M059J (cell line): ENCODE measurements around the gene CDC40. TPM values are rescaled to one million over a fixed set of nuclear protein-coding genes. Genes with fewer than 3 reads are reported as not detected.
A peak's percentile ranks its signal among the peaks of the same experiment; 100 is the strongest.
"Not testable (repeated sequence)": the region's sequence is repeated elsewhere in the genome, so short reads cannot be mapped to it uniquely, and the experiment has no call there.

Experiments
- DNase-seq: peaks from one replicate; pipeline ENCODE4 v3.0.0-alpha.2; 2012; ENCODE audit warnings: low read depth
- total RNA-seq: library from RNA; depleted of rRNA; stranded (reverse); fragments of >200 nt; shearing (Covaris generic); gene quantifications from 2 replicates; pipeline ENCODE4 v1.2.3, GENCODE V29; 2014

CDC40 gene
- total RNA-seq, 1 experiment from 2014 or later, result 27.9 TPM

DNA sequence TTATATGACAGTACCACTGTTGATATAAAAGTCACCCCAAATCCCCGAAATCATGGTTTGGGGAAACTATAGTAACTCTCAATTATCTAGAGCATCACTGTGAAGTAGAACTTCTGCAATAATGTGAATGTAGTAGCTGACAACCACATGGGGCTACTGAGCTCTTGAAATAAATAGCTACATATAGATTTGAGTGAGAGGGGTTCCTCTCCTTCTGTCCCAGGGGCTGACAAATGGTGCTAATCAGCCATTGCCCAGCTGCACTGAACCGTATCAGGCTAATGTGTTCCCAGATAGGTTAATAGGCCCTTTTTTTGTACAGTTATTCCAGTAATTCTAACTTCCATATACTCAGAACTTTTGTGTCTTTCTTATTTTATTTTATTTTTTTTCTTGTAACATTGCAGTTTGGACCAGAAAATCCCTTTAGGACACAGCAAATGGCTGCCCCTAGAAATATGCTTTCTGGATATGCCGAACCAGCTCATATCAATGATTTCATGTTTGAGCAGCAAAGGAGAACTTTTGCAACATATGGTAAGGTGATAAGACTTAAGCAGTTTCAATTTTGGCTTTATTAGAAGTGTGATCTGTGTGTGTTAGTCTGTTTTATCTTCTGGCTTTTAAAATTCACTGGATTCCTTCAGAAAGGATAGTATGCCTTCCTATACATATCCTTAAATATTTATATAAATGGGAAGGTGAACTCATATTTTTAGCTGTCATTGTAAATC is 21.1 kb downstream of the CDC40 start:
- no peak for DNase-seq

DNA sequence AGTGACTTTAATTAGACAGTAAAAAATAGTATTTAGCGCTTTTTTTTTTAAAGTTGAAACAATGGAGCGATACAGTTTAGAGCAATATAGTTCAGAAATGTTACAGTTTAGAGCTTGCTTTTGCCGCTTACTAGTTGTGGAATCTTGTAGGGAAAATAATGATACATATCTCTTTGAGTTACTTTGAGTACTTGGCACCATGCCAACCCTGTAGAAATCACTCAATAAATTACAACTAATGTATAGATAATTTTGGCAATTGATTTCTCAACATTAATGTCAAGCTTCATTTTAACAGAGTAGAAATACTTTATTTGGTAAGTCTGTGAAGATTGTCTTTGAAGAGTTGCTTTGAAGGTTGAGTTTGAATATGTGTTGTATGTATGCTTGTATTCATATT is 27.4 kb downstream of the CDC40 start:
- DNase-seq, result no peak

DNA sequence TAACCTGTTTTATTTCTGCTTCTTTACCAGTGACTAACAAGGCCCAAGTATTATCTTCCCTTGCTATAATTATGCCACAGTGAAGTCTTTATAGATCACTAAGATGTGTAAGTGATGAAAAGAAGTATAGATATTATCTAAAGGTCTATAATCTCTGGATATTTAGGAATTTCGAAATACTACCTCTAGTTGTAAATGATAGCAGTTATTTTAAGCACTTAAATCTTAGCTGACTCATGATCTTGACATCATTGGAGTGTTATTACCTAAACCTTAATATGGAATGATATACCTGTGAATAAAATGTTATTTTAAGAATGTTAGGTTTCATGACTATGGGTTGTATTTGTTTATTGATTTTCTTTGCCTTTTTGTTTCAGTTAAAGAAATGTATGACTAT is 31.5 kb downstream of the CDC40 start:
- DNase-seq, result no peak

DNA sequence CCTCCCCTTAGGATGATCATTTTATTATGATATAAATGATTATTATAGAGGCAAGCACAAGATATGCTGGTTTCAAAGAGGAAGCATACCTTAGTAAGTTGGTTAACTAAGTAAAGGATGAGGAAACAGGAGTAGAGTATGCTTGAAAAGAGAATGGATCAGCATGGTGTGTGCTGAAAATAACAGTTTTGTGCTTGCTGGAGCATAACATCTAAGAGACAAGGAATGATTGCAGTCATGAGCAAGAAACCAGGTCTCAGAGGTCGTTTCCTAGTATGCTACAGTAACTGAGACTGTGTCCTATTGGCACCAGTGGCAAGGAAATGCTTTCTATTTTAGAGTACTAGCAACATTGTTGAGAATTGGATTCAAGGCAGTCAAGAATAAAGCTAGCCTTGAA is 34.1 kb downstream of the CDC40 start:
- no peak for DNase-seq

DNA sequence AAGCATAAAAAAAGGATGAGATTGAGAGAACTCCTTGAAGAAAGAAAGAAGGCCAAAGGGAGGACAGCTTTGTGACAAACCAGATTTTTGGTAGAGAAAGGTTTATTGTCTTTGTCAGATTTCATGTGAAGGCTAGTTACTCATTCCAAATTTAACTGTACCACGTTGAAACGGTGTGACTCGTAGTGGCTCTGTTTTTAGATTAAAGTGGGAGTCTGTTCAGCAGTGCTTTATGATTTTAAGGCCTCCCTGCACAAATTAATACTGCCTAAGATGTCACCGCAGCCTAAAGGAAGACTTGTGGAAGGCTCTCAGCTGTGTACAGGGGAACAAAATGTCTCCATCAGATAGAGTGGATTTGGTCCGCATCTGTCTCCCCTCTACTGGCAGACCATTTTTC is 35.9 kb downstream of the CDC40 start:
- no peak for DNase-seq

DNA sequence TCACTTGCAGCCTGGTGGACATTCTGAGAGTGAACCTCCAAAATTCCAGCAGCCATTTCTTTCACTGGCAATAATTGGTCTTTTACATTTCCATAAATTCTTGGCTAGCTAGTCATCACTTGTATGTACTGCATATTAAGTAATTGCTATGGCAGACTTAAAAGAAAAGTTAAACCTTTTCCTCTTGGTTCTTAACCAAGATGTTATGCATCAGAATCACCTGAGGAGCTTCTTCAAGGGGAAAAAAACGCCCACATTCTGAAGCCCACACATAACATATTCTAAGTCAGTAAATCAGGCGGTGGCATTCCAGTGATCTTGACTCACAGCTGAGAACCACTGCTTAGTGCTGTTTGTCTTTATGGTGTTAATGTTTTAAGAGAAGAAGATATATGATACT is 37.0 kb downstream of the CDC40 start:
- peak; percentile 45 for DNase-seq

DNA sequence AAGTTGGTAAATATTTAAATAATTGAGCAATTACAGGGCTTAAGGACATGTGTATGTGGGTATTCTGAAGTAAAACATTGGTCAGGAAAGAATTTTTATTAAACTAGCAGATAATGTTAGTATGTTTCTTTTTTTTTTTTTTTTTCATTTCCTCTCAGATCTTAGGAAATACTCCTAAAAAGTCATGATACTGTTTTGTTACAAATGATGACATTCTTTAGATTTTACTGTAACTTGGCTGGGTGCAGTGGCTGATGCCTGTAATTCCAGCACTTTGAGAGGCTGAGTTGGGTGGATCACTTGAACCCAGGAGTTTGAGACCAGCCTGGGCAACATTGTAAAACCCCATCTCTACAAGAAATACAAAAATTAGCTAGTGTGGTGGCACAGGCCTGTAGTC is 41.5 kb downstream of the CDC40 start:
- DNase-seq, result no peak

DNA sequence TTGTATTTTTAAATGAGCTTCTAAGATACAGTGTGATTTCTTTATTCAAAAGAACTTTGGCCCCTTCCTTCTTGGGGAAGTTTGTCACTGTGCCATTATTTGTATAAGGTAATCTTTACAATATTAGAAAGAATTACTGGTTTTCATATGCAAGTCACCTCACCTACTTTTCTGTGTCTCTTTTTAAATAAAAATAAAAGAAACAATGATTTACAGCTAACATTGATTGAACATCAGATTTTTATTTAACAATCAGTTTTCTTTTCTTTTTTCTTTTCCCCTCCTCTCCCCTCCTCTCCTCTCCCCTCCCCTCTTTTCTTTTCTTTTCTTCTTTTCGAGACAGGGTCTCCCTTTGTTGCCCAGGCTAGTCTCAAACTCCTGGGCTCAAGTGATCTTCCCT is 46.0 kb downstream of the CDC40 start:
- DNase-seq, result no peak

DNA sequence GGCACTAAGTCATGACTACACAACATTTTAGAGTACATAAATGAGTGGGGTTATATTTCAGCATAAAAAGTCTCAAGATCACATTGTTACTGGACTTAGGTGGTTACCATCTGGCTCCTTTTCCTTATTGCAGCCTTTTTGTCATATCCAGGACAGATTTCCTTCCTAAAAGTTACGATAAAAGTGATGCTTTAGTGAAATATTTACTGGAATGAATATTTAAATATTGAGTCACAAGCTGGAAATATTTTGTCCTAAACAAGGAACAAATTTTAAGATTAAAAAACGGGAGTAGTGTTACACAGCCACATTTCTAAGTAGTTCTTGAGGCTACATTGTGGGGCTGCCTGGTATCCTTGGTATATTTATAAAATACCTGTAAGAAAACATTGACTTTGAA is 52.2 kb downstream of the CDC40 start:
- peak; percentile 40 for DNase-seq

DNA sequence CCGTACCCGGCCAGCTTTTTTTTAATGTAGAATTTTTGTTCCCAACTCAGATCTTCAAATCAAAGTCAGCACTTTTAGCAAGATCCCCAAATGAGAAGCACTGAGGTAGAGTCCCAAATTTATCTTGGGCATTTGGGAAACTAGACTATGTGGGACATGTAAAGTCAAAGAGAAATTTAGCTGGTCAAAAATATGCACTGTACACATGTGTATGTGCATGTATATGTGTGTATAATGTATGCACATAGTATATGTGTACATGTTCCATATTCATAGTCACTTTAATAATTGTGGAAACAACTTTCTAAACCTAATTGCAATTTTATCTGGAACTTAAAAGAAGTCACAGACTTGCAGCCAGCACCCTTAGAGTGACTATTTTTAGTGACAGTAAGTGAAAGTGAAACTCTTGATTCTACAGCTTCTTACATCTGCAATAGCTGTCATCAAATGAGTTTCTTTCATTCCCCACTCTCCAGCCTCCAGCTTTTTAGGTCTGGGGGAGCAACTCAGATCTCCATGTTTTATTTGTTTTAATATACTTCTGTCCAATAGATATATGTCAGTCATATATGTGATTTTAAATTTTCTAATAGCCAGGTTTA is 53.6 kb downstream of the CDC40 start:
- peak; percentile 46 for DNase-seq

DNA sequence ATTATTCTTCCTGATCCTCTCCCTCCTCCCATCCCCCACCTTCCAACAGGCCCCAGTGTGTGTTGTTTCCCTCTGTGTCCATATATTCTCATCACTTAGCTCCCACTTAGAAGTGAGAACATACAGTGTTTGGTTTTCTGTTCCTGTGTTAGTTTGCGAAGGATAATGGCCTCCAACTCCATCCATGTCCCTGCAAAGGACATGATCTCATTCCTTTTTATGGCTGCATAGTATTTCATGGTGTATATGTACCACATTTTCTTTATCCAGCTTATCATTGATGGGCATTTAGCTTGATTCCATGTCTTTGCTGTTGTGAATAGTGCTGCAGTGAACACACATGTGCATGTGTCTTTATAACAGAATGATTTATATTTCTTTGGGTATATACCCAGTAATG is 55.8 kb downstream of the CDC40 start:
- not testable (repeated sequence) for DNase-seq

DNA sequence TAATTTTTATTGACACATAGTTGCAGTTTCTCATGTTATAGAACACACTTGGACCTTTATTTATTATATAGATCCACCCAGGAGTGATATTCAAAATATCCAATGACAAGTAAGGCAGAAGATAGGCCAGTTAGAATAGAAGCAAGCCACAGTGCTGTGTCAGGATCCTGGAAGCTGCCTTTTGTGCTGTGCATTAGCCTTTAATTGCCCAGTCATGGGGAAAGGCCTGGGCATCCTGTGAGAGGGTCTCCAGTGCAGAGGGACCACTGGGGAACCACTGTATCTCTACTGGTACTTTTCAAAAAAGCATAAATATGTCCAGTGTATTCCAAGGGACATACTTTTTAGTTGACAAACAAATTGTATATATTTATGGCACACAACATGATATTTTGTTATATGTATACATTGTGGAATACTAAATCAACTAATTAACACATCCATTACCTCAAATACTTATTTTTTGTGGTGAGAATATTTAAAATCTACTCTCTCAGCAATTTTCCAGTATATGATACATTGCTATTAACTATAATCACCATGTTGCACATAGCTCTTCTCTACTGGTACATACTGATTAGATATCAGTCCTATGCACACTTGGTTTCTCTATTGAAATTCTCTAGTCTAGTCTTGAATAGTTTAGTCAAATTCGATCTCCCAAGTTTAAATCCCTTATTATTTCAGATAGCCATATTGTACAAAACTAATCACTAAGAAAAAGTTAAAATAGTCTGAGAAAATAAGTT is 59.5 kb downstream of the CDC40 start:
- DNase-seq, result no peak

DNA sequence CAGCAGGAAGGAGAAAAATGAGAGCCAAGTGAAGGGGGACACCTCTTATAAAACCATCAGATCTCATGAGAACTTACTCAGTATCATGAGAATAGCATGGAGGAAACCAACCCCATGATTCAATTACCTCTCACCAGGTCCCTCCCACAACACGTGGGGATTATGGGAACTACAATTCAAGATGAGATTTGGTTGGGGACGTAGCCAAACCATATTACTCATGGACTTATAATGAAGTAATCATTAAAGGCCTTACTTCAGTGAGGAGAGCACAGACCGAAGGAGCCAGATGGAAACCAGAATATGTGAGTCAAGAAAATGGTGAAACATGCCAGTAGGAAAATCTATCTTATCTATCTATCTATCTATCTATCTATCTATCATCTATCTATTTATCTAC is 64.4 kb downstream of the CDC40 start:
- DNase-seq, result peak; percentile 12

DNA sequence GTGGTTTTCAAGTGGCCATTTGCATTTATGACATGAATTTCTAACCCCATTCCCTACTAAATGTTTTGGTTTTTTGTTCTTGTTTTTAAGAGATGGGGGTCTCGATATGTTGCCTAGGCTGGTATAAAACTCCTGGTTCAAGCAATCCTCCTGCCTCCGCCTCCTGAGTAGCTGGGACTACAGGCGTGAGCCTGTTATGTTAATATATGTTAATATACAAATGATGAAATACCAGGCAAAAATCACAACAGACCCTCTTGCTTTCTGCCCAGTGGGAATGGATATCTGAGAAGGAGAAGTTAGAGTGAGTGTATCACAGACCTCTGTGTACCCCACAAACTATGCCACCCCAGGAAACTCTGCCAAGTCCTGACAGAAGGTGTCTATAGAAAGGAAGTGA is 66.2 kb downstream of the CDC40 start:
- DNase-seq, result no peak

DNA sequence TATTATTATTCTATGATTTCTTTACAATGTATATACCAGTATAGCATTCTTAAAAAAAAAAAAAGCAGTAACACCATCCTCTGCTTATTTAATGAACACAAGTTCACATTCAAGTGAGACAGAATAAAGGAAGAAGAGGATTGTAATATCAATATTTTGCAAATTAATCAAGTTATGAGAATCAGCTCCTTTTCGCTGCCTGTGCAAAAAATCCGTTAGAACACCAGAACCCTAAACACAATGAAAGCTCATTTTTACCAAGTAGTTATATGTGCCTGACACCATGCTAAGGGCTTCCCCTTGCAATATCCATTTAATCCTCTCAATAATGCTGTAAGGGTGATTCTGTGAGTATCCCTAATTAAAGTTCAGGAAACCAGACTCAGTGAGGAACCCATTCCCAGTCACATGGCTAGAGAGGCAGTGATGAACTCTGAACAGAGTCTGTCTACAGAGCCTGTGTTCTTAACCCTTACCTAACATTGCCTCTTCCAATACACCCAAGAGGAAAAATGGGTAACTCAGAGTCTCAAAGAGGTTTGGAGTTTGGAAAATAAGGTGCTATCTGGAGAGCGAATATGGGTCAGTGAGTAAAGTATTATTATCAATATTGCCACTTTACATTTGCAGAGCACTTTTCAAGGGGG is 66.8 kb downstream of the CDC40 start:
- no peak for DNase-seq

DNA sequence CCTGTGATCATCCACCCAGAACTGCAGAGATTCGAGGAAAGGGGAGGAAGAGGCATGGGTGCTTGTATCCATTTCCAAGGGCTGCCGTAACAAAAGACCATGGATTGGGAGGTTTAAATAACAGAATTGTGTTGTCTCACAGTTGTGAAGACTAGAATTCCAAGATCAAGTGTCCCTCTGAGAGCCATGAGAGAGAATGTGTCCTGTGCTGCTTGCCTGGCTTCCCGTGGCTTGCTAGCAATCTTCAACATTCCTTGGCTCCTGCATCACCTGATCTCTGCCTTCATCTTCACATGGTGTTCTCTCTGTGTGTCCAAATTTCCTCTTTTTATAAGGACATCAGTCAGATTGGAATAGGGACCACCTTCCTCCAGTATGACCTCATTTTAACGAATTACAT is 69.8 kb downstream of the CDC40 start:
- DNase-seq, result no peak

DNA sequence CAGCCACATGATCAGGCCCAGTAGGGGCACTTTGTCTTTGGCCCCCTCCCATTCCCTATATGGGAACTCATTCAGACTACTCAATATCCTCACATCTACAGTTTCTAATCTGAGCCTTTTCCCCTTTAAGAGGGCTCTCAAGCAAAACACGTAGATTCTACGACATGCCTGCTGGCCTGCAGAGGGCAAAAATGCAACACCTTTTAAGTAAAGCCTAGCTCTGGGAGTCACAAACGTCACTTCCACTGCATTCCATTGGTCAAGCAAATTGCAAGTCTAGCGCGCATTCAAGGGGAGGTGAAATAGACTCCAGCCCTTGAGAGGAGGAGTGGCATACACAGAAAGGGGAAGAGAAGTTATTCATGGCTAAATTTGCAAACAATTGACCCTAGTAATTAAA is 70.6 kb downstream of the CDC40 start:
- no peak for DNase-seq

DNA sequence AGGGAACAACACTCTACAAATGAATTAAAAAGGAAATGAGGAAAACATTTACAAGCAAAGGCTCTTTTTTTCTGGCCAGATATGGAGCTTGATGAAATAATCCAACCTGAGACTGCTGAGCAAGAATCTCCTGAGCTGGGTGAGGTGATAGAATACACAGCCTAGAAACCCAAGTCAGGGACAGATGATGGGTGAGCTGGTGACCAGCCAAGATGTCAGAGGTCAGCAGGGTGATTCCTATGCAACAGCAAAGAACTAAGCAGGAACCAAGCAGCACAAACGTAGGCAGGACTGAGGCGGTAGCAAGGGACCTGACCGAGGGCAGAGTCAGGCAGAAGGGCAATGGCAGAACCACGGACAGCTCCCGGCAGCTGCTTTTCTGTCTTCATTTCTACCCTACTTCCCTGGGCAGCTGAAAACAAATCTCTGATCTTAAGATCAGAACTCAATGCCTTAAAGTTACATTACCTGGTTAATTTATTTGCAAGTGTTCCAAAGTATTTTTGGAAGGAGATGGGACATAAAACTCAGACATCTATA is 75.1 kb downstream of the CDC40 start:
- peak; percentile 26 for DNase-seq

DNA sequence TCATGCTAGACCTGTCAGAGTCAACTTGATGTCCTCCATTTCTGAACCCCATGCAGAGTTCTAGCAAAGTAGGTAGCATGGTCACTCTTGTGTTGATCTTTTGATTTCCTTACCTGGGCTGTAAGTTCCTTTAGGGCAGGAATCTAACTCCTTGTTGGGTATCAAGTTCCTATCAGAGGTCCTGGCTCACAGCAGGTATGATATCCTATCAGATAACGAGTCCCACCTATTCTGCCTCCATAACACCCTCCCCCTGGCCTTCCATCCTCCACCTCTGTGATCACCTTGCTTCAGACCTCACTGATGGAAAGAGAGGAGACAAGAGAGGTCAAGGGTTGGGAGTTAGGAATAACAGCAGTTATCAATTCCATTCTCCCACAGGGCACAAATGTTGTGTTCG is 76.1 kb downstream of the CDC40 start:
- no peak for DNase-seq

DNA sequence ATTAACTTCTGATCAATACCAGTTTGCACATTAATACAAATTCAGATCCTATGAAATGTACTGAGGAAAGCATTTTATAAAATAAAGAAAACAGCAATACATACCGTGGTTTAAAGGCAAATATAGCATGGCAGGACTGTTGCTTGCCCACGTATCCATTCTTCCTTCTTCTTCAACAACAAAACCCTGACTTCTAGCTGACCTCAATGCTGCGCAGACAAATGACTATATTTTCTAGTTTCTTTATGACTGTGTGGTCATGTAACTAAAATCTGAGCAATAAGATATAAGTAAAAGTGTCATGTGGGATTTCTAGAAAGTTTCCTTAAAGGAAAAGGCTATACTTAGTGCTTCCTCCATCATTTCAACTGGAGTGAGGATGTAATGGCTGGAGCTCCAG is 85.0 kb downstream of the CDC40 start:
- DNase-seq, result no peak

DNA sequence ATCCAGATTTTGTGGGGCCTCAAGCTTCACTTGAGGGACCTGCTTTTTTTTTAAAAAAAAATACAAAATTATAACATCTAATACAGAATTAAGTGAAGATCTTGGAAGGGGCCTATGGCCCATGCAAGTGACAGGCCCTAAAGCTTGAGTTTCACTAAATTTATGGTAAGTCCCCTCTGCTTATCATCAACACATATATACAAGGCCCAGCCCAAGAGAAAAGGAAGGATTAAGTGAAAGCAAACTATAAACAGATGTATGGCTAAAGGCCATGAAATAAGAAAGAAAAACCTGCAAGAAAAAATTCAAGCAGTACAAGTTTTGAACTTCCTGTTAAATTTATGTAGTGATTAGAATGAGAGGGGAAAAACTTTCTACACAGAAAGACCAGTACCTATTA is 86.8 kb downstream of the CDC40 start:
- no peak for DNase-seq

DNA sequence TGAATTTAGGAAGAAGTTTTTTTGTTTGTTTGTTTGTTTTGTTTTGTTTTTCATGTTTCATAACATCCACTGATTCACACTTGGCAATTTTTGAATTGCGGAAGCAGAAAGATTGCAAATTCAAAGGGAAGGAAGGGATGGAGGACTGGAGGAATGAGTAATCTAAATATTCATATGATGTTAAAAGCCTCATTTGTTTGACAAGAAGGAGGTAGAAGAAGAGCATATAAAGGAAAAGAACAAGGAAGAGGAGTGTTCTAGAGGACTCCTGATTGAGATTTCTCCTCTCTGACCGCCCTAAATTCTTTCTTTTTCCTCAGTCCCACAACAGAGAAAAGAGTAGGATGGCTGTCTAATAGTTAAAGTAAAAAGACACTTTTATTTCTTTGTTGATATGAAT is 89.4 kb downstream of the CDC40 start:
- DNase-seq, result no peak
